ENCODE measurements around the gene KRTAP10-7.
"Not testable (repeated sequence)": the region's sequence is repeated elsewhere in the genome, so short reads cannot be mapped to it uniquely, and the experiment has no call there.

Gene KRTAP10-7

DNA sequence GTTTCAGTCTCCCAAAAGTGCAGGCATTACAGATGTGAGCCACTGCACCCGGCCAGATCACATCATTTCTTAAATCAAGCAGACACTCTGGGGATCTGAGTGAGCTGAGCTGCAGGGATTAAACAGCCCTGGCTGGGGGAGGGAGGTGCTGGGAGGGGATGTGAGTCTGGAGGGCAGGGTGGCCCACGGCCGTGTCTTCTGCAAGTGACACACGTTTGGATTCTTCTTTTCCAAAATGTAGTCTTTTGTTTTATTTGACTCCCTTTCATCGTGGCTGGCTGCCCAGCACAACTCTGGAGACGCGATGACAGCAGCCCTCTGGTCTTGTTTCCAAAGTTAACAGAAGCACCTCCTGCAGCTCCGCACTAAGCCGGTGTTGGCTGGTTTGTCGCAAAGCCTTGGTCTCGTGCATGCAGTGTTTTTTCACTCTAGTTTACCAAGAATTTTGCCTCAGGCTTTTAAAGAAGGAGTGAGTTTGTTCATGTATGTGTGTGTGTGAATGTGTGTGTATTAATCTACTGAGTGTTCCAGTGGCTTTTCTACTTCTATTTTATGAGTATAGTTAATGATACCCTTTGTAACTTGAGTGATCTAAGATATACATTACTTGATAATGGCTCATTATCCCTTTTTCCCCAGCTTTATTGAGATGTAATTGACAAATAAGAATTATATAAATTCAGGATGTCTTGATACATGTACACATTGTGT lies 17.2 kb upstream of the KRTAP10-7 start:
- TF ChIP-seq, protein P1, sequence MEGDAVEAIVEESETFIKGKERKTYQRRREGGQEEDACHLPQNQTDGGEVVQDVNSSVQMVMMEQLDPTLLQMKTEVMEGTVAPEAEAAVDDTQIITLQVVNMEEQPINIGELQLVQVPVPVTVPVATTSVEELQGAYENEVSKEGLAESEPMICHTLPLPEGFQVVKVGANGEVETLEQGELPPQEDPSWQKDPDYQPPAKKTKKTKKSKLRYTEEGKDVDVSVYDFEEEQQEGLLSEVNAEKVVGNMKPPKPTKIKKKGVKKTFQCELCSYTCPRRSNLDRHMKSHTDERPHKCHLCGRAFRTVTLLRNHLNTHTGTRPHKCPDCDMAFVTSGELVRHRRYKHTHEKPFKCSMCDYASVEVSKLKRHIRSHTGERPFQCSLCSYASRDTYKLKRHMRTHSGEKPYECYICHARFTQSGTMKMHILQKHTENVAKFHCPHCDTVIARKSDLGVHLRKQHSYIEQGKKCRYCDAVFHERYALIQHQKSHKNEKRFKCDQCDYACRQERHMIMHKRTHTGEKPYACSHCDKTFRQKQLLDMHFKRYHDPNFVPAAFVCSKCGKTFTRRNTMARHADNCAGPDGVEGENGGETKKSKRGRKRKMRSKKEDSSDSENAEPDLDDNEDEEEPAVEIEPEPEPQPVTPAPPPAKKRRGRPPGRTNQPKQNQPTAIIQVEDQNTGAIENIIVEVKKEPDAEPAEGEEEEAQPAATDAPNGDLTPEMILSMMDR (IDR thresholded peaks at IDR 0.05; ENCODE audit: borderline replicate concordance, control extremely low read depth, extremely low read depth, insufficient read depth, missing control alignments), result no peak
- DNase-seq (ENCODE audit: low spot score), result no peak
- in situ Hi-C loops (cut with MboI; ENCODE audit: low sequenced_read_pairs, unreplicated experiment), result no loop called here

DNA sequence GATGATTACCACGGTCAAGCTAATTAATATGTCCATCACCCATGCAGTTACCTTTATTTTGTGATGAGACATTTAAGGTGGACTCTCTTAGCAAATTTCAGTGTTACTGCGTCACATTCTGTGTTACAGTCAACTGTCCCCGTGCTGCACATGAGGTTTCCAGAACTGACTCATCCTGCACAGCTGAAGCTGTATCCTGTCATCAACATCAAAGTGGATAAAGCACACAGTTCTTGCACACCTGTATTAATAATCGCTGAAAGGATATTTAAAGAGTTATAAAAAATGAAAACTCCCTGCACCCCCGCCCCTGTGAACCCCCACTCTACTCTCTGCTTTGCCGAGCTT lies 16.6 kb upstream of the KRTAP10-7 start:
- in situ Hi-C loops (cut with MboI; ENCODE audit: low sequenced_read_pairs, unreplicated experiment), result no loop called here
- DNase-seq (ENCODE audit: low spot score), result no peak
- TF ChIP-seq, protein P1 (IDR thresholded peaks at IDR 0.05; ENCODE audit: borderline replicate concordance, control extremely low read depth, extremely low read depth, insufficient read depth, missing control alignments), result no peak

DNA sequence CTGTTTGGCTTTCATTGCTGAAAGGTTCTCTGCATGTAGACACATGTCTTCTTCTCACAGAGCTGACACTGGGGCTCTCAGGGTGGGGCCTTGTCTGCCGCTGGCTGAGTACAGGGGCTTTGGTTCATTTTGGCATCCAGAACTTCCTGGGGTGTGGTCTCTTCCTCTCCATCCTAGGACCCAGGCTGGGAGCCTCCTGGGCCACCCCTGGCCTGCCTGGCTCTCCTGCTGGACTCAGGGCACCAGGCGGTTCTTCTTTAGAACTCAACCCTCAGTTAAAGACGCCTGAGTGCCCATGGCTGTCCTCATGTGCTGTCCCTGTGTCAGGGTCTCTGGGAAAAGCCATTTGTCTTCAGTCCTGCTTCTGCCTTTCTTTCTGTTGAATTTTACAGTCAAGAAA lies 14.5 kb upstream of the KRTAP10-7 start:
- in situ Hi-C loops (cut with MboI; ENCODE audit: low sequenced_read_pairs, unreplicated experiment), result no loop called here
- TF ChIP-seq, protein P1 (IDR thresholded peaks at IDR 0.05; ENCODE audit: borderline replicate concordance, control extremely low read depth, extremely low read depth, insufficient read depth, missing control alignments), result no peak
- DNase-seq (ENCODE audit: low spot score), result no peak

DNA sequence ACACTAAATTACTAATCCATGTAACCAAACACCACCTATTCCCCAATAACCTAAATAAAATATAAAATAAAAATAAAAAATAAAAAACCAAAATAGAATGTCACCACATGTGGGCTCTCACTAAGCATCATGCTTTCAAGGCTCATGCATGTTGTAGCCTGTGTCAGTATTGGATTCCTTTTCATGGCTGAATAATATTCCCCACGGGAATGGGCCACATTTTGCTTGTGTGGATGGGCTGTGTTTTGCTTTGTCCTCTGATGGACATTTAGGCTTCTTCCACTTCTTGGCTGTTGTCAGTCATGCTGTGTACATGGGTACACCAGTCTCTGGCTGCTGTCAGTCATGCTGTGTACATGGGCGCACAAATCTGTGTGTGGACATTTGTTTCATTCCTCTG lies 11.3 kb upstream of the KRTAP10-7 start:
- in situ Hi-C loops (cut with MboI; ENCODE audit: low sequenced_read_pairs, unreplicated experiment), result no loop called here
- TF ChIP-seq, protein P1 (IDR thresholded peaks at IDR 0.05; ENCODE audit: borderline replicate concordance, control extremely low read depth, extremely low read depth, insufficient read depth, missing control alignments), result no peak
- DNase-seq (ENCODE audit: low spot score), result no peak

DNA sequence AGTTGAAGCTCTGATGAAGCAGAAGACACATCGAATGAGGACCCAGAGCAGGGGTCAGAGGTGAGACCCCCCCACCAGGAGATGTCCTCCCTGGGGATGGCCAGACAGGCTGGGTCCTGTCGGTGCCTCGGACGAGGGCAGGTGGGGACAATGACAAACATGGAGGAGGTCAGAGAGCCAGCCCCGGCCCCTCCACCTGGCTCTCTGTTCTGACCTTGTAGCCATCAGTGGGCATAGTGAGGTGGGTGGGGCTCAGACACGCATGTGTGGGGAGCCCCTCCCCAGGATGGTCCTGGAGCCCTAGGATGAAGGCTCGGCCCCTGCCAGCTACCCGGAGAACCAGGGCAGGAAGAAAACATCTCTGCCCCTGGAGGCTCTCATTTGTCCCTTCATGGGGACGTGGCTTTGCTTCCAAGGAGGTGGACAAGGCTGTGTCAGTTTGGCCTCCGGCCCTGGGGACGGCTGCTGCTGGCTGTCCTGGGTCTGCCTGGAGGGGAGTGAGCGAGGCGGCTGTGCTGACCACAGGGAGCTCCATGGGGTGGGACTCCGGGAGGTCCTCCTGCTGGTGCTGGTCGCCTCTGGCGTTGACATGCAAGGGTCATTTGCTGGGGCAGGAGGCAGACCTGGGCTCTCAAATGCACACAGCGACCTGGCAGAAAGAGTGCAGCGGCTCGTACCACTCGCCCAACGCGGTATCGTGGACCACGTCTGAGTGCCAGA lies 10.7 kb upstream of the KRTAP10-7 start:
- no peak for DNase-seq (ENCODE audit: low spot score)

DNA sequence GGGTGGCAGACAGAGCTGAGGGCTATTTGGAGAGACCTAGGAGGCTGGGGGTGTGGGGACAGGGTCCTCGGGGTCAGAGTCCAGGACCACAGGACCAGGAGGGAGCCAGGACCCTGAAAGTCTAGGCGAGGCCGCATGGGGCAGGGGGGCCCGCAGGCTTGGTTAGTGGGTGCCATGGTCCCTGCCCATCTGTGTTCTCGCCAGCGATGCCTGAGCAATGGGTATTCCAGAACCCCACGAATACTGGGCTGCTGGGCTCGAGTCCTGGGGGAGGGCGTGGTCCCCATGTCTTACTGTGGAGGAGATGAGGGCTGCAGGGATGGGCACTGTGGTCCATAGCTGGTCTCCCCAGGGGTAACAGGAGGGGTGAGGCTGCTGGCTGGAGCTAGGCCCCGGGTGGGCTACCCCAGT lies 10.1 kb upstream of the KRTAP10-7 start:
- TF ChIP-seq, protein P1 (IDR thresholded peaks at IDR 0.05; ENCODE audit: borderline replicate concordance, control extremely low read depth, extremely low read depth, insufficient read depth, missing control alignments), result no peak
- DNase-seq (ENCODE audit: low spot score), result no peak

More for the DNA sequence above, 10.7 kb upstream of the KRTAP10-7 start:
- in situ Hi-C loops (cut with MboI; ENCODE audit: low sequenced_read_pairs, unreplicated experiment), result no loop called here
- TF ChIP-seq, protein P1 (IDR thresholded peaks at IDR 0.05; ENCODE audit: borderline replicate concordance, control extremely low read depth, extremely low read depth, insufficient read depth, missing control alignments), result no peak

DNA sequence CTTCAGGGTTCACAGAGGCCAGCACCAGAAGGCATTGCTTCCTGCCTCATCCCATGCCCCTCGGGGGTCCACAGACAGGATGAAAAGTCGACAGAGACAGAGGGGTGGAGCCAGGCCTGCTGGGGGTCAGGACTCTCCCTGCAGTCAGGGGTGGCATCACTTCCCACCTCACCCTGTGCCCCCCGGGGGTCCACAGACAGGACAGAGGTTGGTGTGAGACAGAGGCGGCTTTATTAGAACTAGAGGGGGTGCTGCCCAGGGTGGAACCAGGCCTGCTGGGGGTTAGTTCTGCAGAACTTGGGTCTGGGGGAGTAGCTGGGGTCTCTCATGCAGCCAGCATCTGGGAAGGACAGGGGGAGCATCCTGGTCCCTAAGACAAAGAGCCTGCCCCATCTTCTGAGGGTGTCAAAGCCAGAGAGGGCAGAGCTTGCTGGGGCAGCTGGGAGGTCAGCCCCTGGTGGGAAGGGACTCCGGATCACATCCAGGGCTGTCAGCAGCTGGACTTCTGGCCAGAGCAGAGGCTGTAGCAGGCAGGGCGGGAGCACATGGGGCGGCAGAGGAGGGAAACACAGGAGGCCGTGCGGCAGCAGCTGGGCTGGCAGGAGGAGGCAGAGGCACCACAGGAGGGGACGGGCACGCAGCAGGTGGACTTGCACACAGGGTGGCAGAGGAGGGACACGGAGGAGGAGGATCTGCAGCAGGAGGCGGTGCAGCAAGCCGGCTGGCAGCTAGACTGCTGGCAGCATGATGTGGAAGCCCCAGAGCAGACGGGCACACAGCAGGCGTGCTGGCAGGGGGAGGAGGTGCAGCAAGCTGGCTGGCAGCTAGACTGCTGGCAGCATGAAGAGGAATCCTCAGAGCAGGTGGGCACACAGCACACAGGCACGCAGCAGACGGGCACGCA lies 9.2 kb upstream of the KRTAP10-7 start:
- DNase-seq (ENCODE audit: low spot score); in situ Hi-C loops (cut with MboI; ENCODE audit: low sequenced_read_pairs, unreplicated experiment): not testable (repeated sequence)

More for the DNA sequence above, 10.1 kb upstream of the KRTAP10-7 start:
- in situ Hi-C loops (cut with MboI; ENCODE audit: low sequenced_read_pairs, unreplicated experiment), result no loop called here

DNA sequence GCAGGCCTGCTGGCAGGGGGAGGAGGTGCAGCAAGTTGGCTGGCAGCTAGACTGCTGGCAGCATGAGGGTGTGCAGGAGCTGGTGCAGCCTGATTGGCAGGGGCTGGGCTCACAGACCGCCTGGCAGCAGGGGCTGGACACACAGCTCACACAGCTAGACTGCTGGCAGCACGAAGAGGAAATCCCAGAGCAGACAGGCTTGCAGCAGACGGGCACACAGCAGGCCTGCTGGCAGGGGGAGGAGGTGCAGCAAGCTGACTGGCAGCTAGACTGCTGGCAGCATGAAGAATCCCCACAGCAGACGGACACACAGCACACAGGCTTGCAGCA lies 8.6 kb upstream of the KRTAP10-7 start:
- in situ Hi-C loops (cut with MboI; ENCODE audit: low sequenced_read_pairs, unreplicated experiment), result not testable (repeated sequence)

More for the DNA sequence above, 8.6 kb upstream of the KRTAP10-7 start:
- not testable (repeated sequence) for DNase-seq (ENCODE audit: low spot score)

Data from GM13976 (cell line).